ENCODE data around the gene GRPEL1. TPM values are rescaled to one million over a fixed set of nuclear protein-coding genes. Genes with fewer than 3 reads are reported as not detected.

The GRPEL1 gene
- polyA plus RNA-seq, 1 donor from 2014 or later: 28.5 TPM

DNA sequence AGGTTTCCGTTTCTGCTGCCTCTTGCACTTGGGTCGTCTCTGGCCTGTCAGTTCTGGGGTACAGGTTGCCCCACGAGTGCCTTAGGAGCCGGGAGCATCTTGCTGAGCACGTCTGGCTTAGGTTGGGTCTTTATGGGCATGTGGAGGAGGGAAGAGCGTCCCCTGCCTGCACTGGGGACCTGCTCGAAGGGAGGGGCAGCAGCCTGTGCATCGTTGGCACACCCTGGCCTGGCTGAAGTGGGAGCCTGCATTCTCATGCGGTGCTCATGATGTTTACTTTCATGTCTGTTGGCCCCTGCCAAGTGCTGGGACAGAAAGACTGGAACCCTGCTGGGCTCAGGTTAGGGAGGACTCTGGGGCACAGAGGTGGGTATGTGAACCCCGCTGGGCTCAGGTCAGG lies 48.5 kb downstream of the GRPEL1 start:
- no peak overlapping the region for H3K9ac ChIP-seq (ENCODE audit: low read length)
- no peak overlapping the region for H2AFZ ChIP-seq (ENCODE audit: low read depth, low read length)
- TF ChIP-seq, protein P1, sequence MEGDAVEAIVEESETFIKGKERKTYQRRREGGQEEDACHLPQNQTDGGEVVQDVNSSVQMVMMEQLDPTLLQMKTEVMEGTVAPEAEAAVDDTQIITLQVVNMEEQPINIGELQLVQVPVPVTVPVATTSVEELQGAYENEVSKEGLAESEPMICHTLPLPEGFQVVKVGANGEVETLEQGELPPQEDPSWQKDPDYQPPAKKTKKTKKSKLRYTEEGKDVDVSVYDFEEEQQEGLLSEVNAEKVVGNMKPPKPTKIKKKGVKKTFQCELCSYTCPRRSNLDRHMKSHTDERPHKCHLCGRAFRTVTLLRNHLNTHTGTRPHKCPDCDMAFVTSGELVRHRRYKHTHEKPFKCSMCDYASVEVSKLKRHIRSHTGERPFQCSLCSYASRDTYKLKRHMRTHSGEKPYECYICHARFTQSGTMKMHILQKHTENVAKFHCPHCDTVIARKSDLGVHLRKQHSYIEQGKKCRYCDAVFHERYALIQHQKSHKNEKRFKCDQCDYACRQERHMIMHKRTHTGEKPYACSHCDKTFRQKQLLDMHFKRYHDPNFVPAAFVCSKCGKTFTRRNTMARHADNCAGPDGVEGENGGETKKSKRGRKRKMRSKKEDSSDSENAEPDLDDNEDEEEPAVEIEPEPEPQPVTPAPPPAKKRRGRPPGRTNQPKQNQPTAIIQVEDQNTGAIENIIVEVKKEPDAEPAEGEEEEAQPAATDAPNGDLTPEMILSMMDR (IDR thresholded peaks at IDR 0.05; ENCODE audit: poor library complexity, severe bottlenecking): no peak
- no peak for TF ChIP-seq EZH2 (IDR thresholded peaks at IDR 0.05; ENCODE audit: borderline replicate concordance, insufficient read depth, low read length, poor library complexity, severe bottlenecking)
- TF ChIP-seq RAD21 (conservative IDR thresholded peaks at IDR 0.05): no peak
- no peak for TF ChIP-seq SMC3 (conservative IDR thresholded peaks at IDR 0.05; ENCODE audit: poor library complexity)
- TF ChIP-seq POLR2AphosphoS5 (IDR thresholded peaks at IDR 0.05): no peak
- TF ChIP-seq EP300 (conservative IDR thresholded peaks at IDR 0.05; ENCODE audit: poor library complexity, severe bottlenecking): no peak
- TF ChIP-seq MXI1 (conservative IDR thresholded peaks at IDR 0.05; ENCODE audit: poor library complexity, severe bottlenecking): no peak
- TF ChIP-seq, protein P2, sequence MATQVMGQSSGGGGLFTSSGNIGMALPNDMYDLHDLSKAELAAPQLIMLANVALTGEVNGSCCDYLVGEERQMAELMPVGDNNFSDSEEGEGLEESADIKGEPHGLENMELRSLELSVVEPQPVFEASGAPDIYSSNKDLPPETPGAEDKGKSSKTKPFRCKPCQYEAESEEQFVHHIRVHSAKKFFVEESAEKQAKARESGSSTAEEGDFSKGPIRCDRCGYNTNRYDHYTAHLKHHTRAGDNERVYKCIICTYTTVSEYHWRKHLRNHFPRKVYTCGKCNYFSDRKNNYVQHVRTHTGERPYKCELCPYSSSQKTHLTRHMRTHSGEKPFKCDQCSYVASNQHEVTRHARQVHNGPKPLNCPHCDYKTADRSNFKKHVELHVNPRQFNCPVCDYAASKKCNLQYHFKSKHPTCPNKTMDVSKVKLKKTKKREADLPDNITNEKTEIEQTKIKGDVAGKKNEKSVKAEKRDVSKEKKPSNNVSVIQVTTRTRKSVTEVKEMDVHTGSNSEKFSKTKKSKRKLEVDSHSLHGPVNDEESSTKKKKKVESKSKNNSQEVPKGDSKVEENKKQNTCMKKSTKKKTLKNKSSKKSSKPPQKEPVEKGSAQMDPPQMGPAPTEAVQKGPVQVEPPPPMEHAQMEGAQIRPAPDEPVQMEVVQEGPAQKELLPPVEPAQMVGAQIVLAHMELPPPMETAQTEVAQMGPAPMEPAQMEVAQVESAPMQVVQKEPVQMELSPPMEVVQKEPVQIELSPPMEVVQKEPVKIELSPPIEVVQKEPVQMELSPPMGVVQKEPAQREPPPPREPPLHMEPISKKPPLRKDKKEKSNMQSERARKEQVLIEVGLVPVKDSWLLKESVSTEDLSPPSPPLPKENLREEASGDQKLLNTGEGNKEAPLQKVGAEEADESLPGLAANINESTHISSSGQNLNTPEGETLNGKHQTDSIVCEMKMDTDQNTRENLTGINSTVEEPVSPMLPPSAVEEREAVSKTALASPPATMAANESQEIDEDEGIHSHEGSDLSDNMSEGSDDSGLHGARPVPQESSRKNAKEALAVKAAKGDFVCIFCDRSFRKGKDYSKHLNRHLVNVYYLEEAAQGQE (IDR thresholded peaks at IDR 0.05; ENCODE audit: borderline replicate concordance): no peak
- no peak for TF ChIP-seq TAF1 (IDR thresholded peaks at IDR 0.05; ENCODE audit: low read depth)
- no peak overlapping the region for H3K4me3 ChIP-seq (ENCODE audit: low read length)
- H3K9me2 ChIP-seq (ENCODE audit: insufficient read depth, low read length): no peaks in the 10 kb centered on the region
- H3K27me3 ChIP-seq (ENCODE audit: insufficient read depth, low read depth, low read length): no peaks in the 10 kb centered on the region
- no peaks in the 10 kb centered on the region for H3K79me2 ChIP-seq (replicated peaks; ENCODE audit: insufficient read depth, low read length)
- no peaks in the 10 kb centered on the region for H3F3A ChIP-seq (ENCODE audit: insufficient read depth, low read length, poor library complexity, severe bottlenecking)
- no peaks in the 10 kb centered on the region for H3K36me3 ChIP-seq (ENCODE audit: insufficient read depth, low read length)
- H3K4me2 ChIP-seq (ENCODE audit: low read length): no peak overlapping the region
- no peaks in the 10 kb centered on the region for H4K20me1 ChIP-seq (ENCODE audit: insufficient read depth)
- H3K27ac ChIP-seq (ENCODE audit: low read length): no peak overlapping the region
- no peaks in the 10 kb centered on the region for H3K9me3 ChIP-seq (ENCODE audit: low read length)

DNA sequence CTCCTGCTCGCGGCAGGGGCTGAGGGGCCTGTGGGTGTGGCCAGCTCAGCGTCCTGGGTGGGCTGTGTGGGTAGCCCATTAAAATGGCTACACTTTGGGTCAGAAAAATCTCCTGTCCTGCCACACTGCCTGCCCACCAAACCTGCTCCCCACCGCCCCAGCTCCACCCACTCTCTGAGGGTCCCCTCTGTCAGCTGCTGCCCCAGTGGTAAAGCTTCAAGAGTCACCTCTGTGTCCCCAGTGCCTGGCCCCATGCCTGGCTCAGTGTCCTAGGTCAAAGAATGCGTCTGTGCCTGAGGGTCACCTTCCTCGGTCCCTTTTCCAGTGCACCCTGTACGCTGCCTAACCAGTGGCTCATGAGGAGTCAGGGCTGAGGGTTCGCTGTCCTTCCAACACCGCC lies 49.6 kb downstream of the GRPEL1 start:
- Histone ChIP-seq H3K79me2 (replicated peaks; ENCODE audit: insufficient read depth, low read length) (no peaks in the 10 kb centered on the region), H3K9me2 (ENCODE audit: insufficient read depth, low read length) (no peaks in the 10 kb centered on the region), H3K4me3 (ENCODE audit: low read length) (no peak overlapping the region), H3F3A (ENCODE audit: insufficient read depth, low read length, poor library complexity, severe bottlenecking) (no peaks in the 10 kb centered on the region), H3K9ac (ENCODE audit: low read length) (no peak overlapping the region), H3K27ac (ENCODE audit: low read length) (no peak overlapping the region), H4K20me1 (ENCODE audit: insufficient read depth) (no peaks in the 10 kb centered on the region), H3K36me3 (ENCODE audit: insufficient read depth, low read length) (no peaks in the 10 kb centered on the region), H3K9me3 (ENCODE audit: low read length) (no peaks in the 10 kb centered on the region), H2AFZ (ENCODE audit: low read depth, low read length) (no peak overlapping the region), H3K27me3 (ENCODE audit: insufficient read depth, low read depth, low read length) (no peaks in the 10 kb centered on the region), H3K4me2 (ENCODE audit: low read length) (no peak overlapping the region)
- TF ChIP-seq RAD21 (conservative IDR thresholded peaks at IDR 0.05) (no peak), EZH2 (IDR thresholded peaks at IDR 0.05; ENCODE audit: borderline replicate concordance, insufficient read depth, low read length, poor library complexity, severe bottlenecking) (no peak)
- TF ChIP-seq, protein P2 (IDR thresholded peaks at IDR 0.05; ENCODE audit: borderline replicate concordance): no peak

Data from neural cell (in vitro differentiated cells).